KMS-11 (cell line): ENCODE data around the gene RNF213.

ENCODE experiments used
- H2AFZ ChIP-seq: fragments of 200-600 bp; sonication (generic); 2 replicates; pipeline ENCODE4 v1.6.1; 2016; ENCODE audit warnings: antibody characterized with exemption, mixed run types, low read depth
- H3K27ac ChIP-seq: fragments of 200-600 bp; sonication (generic); 2 replicates; pipeline ENCODE4 v1.6.1; 2016; ENCODE audit warnings: mild to moderate bottlenecking, mixed run types
- H3K27me3 ChIP-seq: fragments of 200-600 bp; sonication (generic); 2 replicates; pipeline ENCODE4 v1.6.1; 2017; ENCODE audit warnings: mild to moderate bottlenecking, low read depth, mixed run types, moderate library complexity; ENCODE audit not compliant: insufficient read depth
- H3K36me3 ChIP-seq: fragments of 200-600 bp; sonication (generic); 2 replicates; pipeline ENCODE4 v1.6.1; 2017; ENCODE audit warnings: mild to moderate bottlenecking, mixed run types; ENCODE audit not compliant: insufficient read depth
- H3K4me1 ChIP-seq: fragments of 200-600 bp; sonication (generic); 2 replicates; pipeline ENCODE4 v1.6.1; 2016; ENCODE audit warnings: mild to moderate bottlenecking, low read depth, mixed run types; ENCODE audit not compliant: poor library complexity, severe bottlenecking
- H3K4me2 ChIP-seq: fragments of 200-600 bp; sonication (generic); 2 replicates; pipeline ENCODE4 v1.7.0; 2016; ENCODE audit warnings: mild to moderate bottlenecking, mixed run types
- H3K4me3 ChIP-seq: fragments of 200-600 bp; sonication (generic); IDR thresholded peaks from 2 replicates; pipeline ENCODE4 v1.6.1; 2017; ENCODE audit warnings: low read depth, low read length, mixed read lengths; ENCODE audit not compliant: insufficient read depth
- H3K79me2 ChIP-seq: fragments of 200-600 bp; sonication (generic); 2 replicates; pipeline ENCODE4 v1.6.1; 2016; ENCODE audit warnings: low read depth, mixed run types; ENCODE audit not compliant: insufficient read depth
- H3K9ac ChIP-seq: fragments of 200-600 bp; sonication (generic); 2 replicates; pipeline ENCODE4 v1.6.1; 2016; ENCODE audit warnings: mild to moderate bottlenecking, mixed run types
- H4K20me1 ChIP-seq: fragments of 200-600 bp; sonication (generic); 2 replicates; pipeline ENCODE4 v1.6.1; 2016; ENCODE audit warnings: mild to moderate bottlenecking, mixed run types; ENCODE audit not compliant: insufficient read depth
- CTCF ChIP-seq: fragments of 200-600 bp; sonication (generic); conservative IDR thresholded peaks from 2 replicates; pipeline ENCODE4 v1.6.1; 2017; ENCODE audit warnings: low read depth, mild to moderate bottlenecking, antibody characterized with exemption, low read length, moderate library complexity, mixed read lengths

RNF213 gene

GRCh38 chr17:80316927-80317705 is 56.5 kb downstream of the RNF213 start:
- Histone ChIP-seq H3K36me3 (peaks cover 3% of the 10 kb centered on the region; the same call in 1 of the 2 replicates), H3K9ac (no peak overlapping the region), H2AFZ (no peak overlapping the region), H3K4me3 (no peak overlapping the region), H3K79me2 (no peaks in the 10 kb centered on the region), H3K27ac (no peak overlapping the region), H3K4me1 (no peaks in the 10 kb centered on the region), H3K27me3 (no peaks in the 10 kb centered on the region), H4K20me1 (no peaks in the 10 kb centered on the region), H3K4me2 (no peak overlapping the region)
- TF ChIP-seq CTCF, result no peak

GRCh38 chr17:80317706-80317980 is 57.0 kb downstream of the RNF213 start:
- Histone ChIP-seq H3K4me3 (no peak overlapping the region), H3K27ac (no peak overlapping the region), H3K36me3 (peaks cover 3% of the 10 kb centered on the region; the same call in 1 of the 2 replicates), H3K4me1 (no peaks in the 10 kb centered on the region), H3K27me3 (no peaks in the 10 kb centered on the region), H3K9ac (no peak overlapping the region), H3K4me2 (no peak overlapping the region), H4K20me1 (no peaks in the 10 kb centered on the region), H3K79me2 (no peaks in the 10 kb centered on the region), H2AFZ (no peak overlapping the region)
- TF ChIP-seq CTCF, result no peak

- no peak overlapping the region for H2AFZ ChIP-seq
- no peak overlapping the region for H3K9ac ChIP-seq
- no peaks in the 10 kb centered on the region for H3K4me1 ChIP-seq
- peaks cover 3% of the 10 kb centered on the region; the same call in 1 of the 2 replicates for H3K36me3 ChIP-seq
- H4K20me1 ChIP-seq, result no peaks in the 10 kb centered on the region
- H3K79me2 ChIP-seq, result no peaks in the 10 kb centered on the region
- no peak overlapping the region for H3K4me3 ChIP-seq
- no peak for TF ChIP-seq CTCF
- H3K27ac ChIP-seq, result no peak overlapping the region
- no peaks in the 10 kb centered on the region for H3K27me3 ChIP-seq
- no peak overlapping the region for H3K4me2 ChIP-seq
Observed at GRCh38 chr17:80318166-80318565, 57.5 kb downstream of the RNF213 start.

- H3K9ac ChIP-seq, result no peak overlapping the region
- no peaks in the 10 kb centered on the region for H4K20me1 ChIP-seq
- no peak overlapping the region for H3K4me2 ChIP-seq
- H3K27ac ChIP-seq, result no peak overlapping the region
- no peaks in the 10 kb centered on the region for H3K4me1 ChIP-seq
- no peak overlapping the region for H3K4me3 ChIP-seq
- H3K36me3 ChIP-seq, result peaks cover 3% of the 10 kb centered on the region; the same call in 1 of the 2 replicates
- no peak overlapping the region for H2AFZ ChIP-seq
- H3K79me2 ChIP-seq, result no peaks in the 10 kb centered on the region
- no peaks in the 10 kb centered on the region for H3K27me3 ChIP-seq
- no peak for TF ChIP-seq CTCF
Observed at GRCh38 chr17:80319262-80319998, 58.8 kb downstream of the RNF213 start.
